Erythroblast (primary cell): ENCODE results near the gene PCNT.

ENCODE experiments used
- DNase-seq, 2 experiments: peaks; one replicate each; lab custom pipeline; 2025; lab: John Stamatoyannopoulos, UW
- GATA1 ChIP-seq: IDR thresholded peaks from 2 replicates; pipeline ENCODE4 v1.6.1; 2011; ENCODE audit warnings: low read depth, mild to moderate bottlenecking, control low read depth, low read length, moderate library complexity
- POLR2A ChIP-seq: IDR thresholded peaks from 2 replicates; pipeline ENCODE4 v1.6.1; 2011; ENCODE audit warnings: mild to moderate bottlenecking, low read length

The PCNT gene

DNA sequence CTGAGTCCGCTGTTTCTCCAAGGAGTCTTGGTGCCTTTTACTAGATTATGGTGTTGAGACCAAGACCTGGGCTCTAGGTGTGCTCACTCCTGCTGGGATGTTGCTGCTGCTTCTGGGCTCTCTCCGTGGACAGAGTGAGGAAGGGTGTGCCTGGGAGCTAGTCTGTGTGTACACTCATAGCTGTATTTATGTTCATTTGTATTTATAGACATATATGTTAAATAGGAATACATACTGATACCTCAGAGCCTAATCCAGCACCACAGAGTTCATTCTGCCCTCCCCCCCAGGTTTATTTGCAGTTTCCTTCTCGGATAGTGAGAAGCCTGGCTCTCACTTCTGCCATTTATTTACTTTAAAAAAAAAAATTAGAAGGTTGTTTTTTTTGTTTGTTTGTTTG, 12.6 kb downstream of the PCNT start:
- no peak for TF ChIP-seq POLR2A
- no peak for TF ChIP-seq GATA1
- DNase-seq = no peak

DNA sequence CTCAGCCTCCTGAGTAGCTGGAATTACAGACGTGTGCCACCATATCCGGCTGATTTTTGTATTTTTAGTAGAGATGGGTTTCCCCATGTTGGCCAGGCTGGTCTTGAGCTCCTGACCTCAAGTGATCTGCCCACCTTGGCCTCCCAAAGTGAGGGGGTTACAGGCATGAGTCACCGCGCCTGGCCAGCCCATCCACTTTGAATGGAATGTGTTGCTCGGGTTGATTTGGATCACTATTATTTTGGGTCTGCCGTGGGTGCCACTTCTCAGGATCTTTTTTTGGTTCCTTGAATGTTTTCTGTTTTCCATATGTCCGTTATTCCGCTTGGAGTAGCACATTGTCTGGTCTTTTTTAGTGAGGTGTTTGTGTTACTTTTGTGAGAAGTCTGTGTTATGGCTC, 17.0 kb downstream of the PCNT start:
- TF ChIP-seq GATA1 (no peak), POLR2A (no peak)
- DNase-seq = no peak

DNA sequence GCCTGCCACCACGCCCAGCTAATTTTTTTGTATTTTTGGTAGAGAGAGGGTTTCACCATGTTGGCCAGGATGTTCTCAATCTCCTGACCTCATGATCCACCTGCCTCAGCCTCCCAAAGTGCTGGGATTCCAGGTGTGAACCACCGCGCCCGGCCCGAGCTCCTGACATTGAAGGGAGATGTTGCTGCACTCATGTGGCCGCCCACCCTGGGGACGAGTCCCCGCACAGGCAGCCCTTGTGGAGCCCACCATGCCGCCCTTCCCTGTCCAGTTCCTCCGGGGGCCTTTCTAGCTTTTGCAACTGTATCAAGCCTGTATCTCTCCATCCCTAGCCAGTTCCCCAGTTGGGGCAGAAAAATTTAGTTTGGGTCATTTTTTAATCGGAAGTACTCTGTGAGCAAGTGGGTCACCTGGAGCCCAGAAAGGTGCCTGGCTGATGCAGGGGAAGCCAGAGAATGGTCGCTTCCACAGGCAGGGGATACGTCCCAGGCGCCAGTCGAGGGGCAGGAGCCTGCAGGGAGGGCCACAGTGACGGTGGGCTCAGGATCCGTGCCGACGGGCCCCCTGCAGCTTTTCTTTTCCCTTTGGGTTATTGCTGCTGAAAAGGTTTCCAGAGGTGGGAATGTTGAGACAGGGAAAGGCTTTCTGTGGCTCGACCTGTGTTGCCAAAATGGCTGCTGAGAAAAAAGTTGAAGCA, 20.4 kb downstream of the PCNT start:
- DNase-seq = no peak
- TF ChIP-seq GATA1 (no peak), POLR2A (no peak)

DNA sequence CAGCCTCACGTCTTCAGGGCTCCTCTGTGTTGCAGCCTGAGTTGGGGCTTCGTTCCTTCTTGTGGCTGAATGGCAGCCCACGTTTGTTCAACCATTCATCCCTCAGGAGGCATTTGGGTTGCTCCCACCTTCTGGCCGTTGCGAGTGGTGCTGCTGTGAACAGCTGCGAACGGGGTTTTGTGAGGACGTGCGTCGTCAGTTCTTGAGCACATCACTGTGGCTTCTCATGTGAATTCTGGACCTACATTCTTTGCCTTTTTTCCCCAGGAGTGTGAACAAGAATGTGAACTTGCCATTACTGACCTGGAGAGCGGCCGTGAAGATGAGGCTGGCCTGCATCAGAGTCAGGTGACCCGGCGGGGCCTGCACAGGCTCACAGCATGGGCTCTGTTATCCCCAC, 21.9 kb downstream of the PCNT start:
- DNase-seq = no peak
- TF ChIP-seq POLR2A = no peak
- no peak for TF ChIP-seq GATA1

DNA sequence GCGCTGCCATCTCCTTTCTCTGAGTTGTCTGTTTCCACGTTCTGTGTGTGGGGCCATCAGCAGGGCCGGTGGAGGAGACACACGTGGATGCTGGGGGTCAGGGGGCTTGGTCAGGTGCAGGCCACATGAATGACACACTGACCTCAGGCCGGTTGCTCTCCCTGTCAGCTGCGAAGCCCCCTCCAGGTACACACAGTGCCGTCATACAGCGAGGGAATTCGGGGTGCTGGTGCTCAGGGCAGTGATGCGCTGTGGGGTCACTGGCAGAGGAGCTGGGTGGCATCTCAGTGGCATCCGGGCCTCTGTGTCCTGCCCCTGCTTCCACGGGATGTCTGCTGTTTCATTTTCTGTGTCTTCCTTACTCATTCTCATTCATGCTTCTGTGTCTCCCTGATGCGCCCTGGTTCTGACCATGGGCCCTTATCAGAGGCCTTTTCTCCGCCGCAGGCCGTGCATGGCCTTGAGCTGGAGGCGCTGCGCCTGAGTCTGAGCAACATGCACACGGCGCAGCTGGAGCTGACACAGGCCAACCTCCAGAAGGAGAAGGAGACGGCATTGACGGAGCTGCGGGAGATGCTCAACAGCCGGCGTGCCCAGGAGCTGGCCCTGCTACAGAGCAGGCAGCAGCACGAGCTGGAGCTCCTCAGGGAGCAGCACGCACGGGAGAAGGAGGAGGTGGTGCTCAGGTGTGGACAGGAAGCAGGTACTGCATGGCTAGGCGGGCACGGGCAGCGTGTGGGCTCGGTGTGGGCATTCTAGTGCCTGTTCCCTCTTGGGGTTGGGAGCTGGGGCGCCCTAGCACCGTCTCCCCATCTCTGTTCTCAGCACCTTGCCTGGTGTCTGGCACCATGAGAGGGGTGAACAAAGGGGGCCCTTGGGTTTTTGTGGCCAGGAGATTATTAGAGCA, 22.6 kb downstream of the PCNT start:
- TF ChIP-seq POLR2A (no peak), GATA1 (no peak)
- no peak for DNase-seq

DNA sequence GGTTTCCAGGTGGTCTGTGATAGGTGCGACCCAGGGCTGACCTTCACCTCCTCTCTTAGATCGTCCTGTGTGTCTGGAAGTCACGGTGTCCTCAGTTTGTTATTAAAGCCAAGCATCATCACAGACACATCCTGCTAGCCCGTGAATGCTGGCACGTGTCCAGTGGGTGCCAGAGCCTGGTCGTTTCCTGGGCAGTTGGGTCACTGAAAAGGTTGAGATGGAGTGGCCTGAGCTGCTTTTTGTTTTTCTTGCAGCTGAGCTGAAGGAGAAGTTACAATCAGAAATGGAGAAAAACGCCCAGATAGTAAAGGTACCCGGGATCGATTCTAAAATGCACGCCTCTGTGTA, 23.2 kb downstream of the PCNT start:
- no peak for TF ChIP-seq GATA1
- TF ChIP-seq POLR2A = no peak
- DNase-seq = no peak

GRCh38 chr21:46347791-46348381, 23.9 kb downstream of the PCNT start:
- peak in 1 of 2 experiments; percentile 12 for DNase-seq
- TF ChIP-seq POLR2A (peak; percentile 61), GATA1 (no peak)

GRCh38 chr21:46349134-46349760, 25.3 kb downstream of the PCNT start:
- TF ChIP-seq GATA1 (no peak), POLR2A (no peak)
- no peak for DNase-seq

DNA sequence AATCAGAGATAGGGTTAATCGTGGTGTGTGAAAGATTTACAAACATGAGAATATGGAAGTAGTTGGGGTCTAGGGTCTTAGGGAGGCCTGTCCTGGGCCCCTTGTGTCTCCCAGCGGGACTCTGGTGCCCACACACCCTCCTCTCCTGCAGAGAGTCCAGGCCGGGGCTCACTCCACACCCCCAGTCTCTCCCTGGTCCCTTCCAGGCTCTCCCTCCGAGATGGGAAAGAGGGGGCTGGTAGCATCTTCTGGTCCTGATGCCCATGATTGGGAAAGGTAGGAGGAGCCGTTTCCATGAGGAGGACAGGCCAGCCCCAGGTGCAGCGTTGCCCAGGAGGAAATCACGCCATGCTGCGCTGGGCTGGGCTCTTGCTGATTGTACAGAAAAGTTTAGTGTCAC, 26.6 kb downstream of the PCNT start:
- TF ChIP-seq GATA1 (no peak), POLR2A (no peak)
- DNase-seq = no peak

GRCh38 chr21:46350981-46351380, 27.0 kb downstream of the PCNT start:
- no peak for DNase-seq
- TF ChIP-seq POLR2A (no peak), GATA1 (no peak)

DNA sequence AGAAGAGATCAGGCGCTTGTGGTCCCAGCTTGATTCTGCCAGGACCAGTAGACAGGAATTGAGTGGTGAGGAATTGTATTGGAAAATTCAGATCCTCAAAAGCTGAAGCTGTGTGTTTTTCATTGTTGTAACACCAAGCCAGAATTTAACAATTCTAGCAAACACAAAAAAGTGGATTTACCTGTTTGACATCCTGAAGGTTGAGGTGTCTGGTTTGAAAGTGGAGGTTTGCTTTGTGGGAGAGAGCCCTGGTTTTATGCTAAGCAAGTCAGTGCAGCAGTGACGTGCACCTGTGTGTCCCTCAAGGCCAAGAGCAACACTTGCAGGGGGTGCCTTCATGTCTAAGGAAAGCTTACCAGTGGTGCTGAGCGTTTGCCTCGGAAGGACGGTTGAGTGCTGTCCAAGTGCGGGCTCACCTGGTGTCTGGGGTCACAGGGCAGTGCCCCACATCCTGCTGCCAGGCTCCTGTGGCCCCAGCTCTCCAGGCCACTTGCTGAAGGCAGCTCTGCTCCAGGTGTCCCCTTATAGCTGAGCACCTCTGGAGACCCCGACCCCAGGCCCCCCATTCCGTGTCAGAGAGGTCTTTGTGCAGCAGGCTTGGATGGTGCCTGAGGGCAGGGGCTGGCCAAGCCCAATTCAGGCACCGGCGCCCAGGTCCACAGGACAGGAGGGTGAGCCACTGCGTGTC, 27.7 kb downstream of the PCNT start:
- no peak for DNase-seq
- TF ChIP-seq GATA1 (no peak), POLR2A (no peak)

GRCh38 chr21:46352164-46352515, 28.2 kb downstream of the PCNT start:
- no peak for TF ChIP-seq POLR2A
- TF ChIP-seq GATA1 = no peak
- no peak for DNase-seq

GRCh38 chr21:46352913-46353312, 29.0 kb downstream of the PCNT start:
- DNase-seq = no peak
- TF ChIP-seq POLR2A (no peak), GATA1 (no peak)

DNA sequence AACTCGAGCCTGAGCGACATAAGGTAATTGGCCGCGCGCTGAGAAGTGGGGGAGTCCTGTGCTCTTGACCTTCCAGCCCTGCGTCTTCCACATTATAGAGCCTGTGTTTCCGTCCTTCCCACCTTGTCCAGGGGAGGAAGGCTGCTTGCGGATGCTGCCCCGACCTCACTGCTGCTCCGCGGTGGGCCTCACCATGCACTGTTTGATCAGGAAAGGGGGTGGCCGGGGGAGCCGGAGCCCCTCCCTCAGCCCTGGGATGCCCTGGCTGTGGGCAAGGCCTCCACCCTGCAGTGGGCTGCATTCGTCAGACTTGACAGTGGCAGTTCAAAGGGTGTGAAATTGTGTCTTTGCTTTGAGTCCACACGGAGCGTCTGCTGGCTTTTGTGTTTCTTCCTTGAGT, 30.1 kb downstream of the PCNT start:
- DNase-seq = no peak
- TF ChIP-seq GATA1 = no peak
- TF ChIP-seq POLR2A = no peak
